Stimulated activated CD4-positive, alpha-beta T cell treated with anti-CD3 and anti-CD28 coated beads, Interleukin-12 subunit alpha, Interleukin-12 subunit beta, amount 100 ng/mL, for 24 hours (primary cell): Measurements from ENCODE around the gene UBAP1L.
"Not testable (repeated sequence)": the region's sequence is repeated elsewhere in the genome, so short reads cannot be mapped to it uniquely, and the experiment has no call there.

ENCODE experiments used
- DNase-seq, 2 experiments: peaks; one replicate each; pipeline ENCODE4 v3.0.0-alpha.2; 2020; ENCODE audit warnings: low read depth in 2 of 2

Gene UBAP1L

GRCh38 chr15:65115086-65115485 lies at the start of gene UBAP1L:
Gene UBAP1L (minus strand): TSS chr15:65115200. CDS start chr15:65106215, 8,985 bp downstream.
- DNase-seq = no peak

GRCh38 chr15:65164139-65164538 lies 49.1 kb upstream of the UBAP1L start:
- DNase-seq = no peak

GRCh38 chr15:65163041-65163440 lies 48.0 kb upstream of the UBAP1L start:
- DNase-seq = no peak

- DNase-seq = no peak
Measured at GRCh38 chr15:65156692-65157091, 41.7 kb upstream of the UBAP1L start.

GRCh38 chr15:65154720-65155119 lies 39.7 kb upstream of the UBAP1L start:
- no peak for DNase-seq

GRCh38 chr15:65147902-65148301 lies 32.9 kb upstream of the UBAP1L start:
- DNase-seq = no peak

GRCh38 chr15:65146438-65146837 lies 31.4 kb upstream of the UBAP1L start:
- DNase-seq = no peak

- not testable (repeated sequence) for DNase-seq
Measured at GRCh38 chr15:65138631-65139030, 23.6 kb upstream of the UBAP1L start.

- not testable (repeated sequence) for DNase-seq
Measured at GRCh38 chr15:65137893-65138292, 22.9 kb upstream of the UBAP1L start.

GRCh38 chr15:65137089-65137488 lies 22.1 kb upstream of the UBAP1L start:
- not testable (repeated sequence) for DNase-seq

GRCh38 chr15:65134538-65134937 lies 19.5 kb upstream of the UBAP1L start:
- no peak for DNase-seq

GRCh38 chr15:65133548-65134200 lies 18.7 kb upstream of the UBAP1L start, which contains the start of gene PDCD7:
Gene PDCD7 (minus strand): TSS chr15:65133808. CDS start chr15:65133781, 27 bp downstream.
- DNase-seq = peak; percentile 62 to 75

GRCh38 chr15:65132878-65133547 lies 18.0 kb upstream of the UBAP1L start:
- no peak for DNase-seq

- no peak for DNase-seq
Measured at GRCh38 chr15:65130941-65131340, 15.9 kb upstream of the UBAP1L start.

GRCh38 chr15:65115542-65115941 lies 542 bp upstream of the UBAP1L start:
- DNase-seq = no peak

GRCh38 chr15:65110676-65111292 lies 4.2 kb downstream of the UBAP1L start:
- DNase-seq = no peak

GRCh38 chr15:65106011-65106590 lies 8.9 kb downstream of the UBAP1L start:
- no peak for DNase-seq

GRCh38 chr15:65105038-65105437 lies 10.0 kb downstream of the UBAP1L start:
- DNase-seq = no peak

GRCh38 chr15:65102912-65103311 lies 12.1 kb downstream of the UBAP1L start:
- DNase-seq = no peak

GRCh38 chr15:65101891-65102708 lies 12.9 kb downstream of the UBAP1L start:
- DNase-seq = no peak

- peak in 1 of 2 experiments; percentile 46 for DNase-seq
Measured at GRCh38 chr15:65101411-65101890, 13.5 kb downstream of the UBAP1L start.
